Colonic mucosa (tissue), 2 donors: ENCODE results near the gene IL1RN. TPM values are rescaled to one million over a fixed set of nuclear protein-coding genes. Genes with fewer than 3 reads are reported as not detected.

Experiments used
- total RNA-seq, 2 donors: library from RNA; stranded (reverse); fragmentation: NEBNext Ultra II Directional in 1 of 2; extraction: Animal tissue kit (Norgen Biotek cat#: 25700) in 1 of 2; gene quantifications; one replicate each; pipeline ENCODE4 v1.2.1, GENCODE V29; 2021
- donor health status: DM: no; HTN: no; CAD: no.
- donor health status: DM: no; HTN: no; CAD: no.

IL1RN gene
- total RNA-seq, 2 donors from 2014 or later, result 1.5 to 6.0 TPM

Other genes with a start within 250 kb of the IL1RN start
- gene IL37, start 216.4 kb upstream of the IL1RN start, total RNA-seq, result under 1 TPM in 1 of 2 donors, not detected in 1; 0.99 TPM
- gene IL36G, start 149.6 kb upstream of the IL1RN start, total RNA-seq, result under 1 TPM; 0.40 to 0.69 TPM
- gene IL36A, start 122.1 kb upstream of the IL1RN start, total RNA-seq, result not detected
- gene IL36B, start 74.7 kb upstream of the IL1RN start, total RNA-seq, result not detected
- gene IL36RN, start 68.4 kb upstream of the IL1RN start, total RNA-seq, result not detected
- not detected for gene IL1F10, start 59.6 kb upstream of the IL1RN start, total RNA-seq
- gene PSD4, start 46.4 kb downstream of the IL1RN start, total RNA-seq, result 10 to 100 TPM; 36.5 to 50.6 TPM
- 1 to 10 TPM; 1.1 to 1.9 TPM for gene PAX8, start 151.3 kb downstream of the IL1RN start, total RNA-seq